ENCODE results near the gene SLC6A4. TPM values are rescaled to one million over a fixed set of nuclear protein-coding genes. Genes with fewer than 3 reads are reported as not detected.
"Not testable (repeated sequence)": the region's sequence is repeated elsewhere in the genome, so short reads cannot be mapped to it uniquely, and the experiment has no call there.

SLC6A4 gene
- total RNA-seq, 1 donor from 2014 or later, result 140 TPM

GRCh38 chr17:30230596-30231125 lies 4.8 kb downstream of the SLC6A4 start:
- no peak for TF ChIP-seq CTCF (IDR thresholded peaks at IDR 0.05)
- peaks cover 7% of the 10 kb centered on the region for H3K4me1 ChIP-seq
- H3K4me3 ChIP-seq, result no peak overlapping the region
- intact Hi-C loops (cut with DNase I), result no loop called here
- ATAC-seq (no peak), DNase-seq (no peak)
- H3K27ac ChIP-seq, result no peak overlapping the region
- H3K36me3 ChIP-seq, result no peaks in the 10 kb centered on the region
- no peaks in the 10 kb centered on the region for H3K9me3 ChIP-seq
- H3K27me3 ChIP-seq (ENCODE audit: low read depth), result peaks cover 10% of the 10 kb centered on the region

GRCh38 chr17:30230009-30230408 lies 5.5 kb downstream of the SLC6A4 start:
- H3K4me3 ChIP-seq; intact Hi-C loops (cut with DNase I); H3K4me1 ChIP-seq; H3K9me3 ChIP-seq; H3K27ac ChIP-seq; DNase-seq; H3K27me3 ChIP-seq (ENCODE audit: low read depth); ATAC-seq; H3K36me3 ChIP-seq: not testable (repeated sequence)

DNA sequence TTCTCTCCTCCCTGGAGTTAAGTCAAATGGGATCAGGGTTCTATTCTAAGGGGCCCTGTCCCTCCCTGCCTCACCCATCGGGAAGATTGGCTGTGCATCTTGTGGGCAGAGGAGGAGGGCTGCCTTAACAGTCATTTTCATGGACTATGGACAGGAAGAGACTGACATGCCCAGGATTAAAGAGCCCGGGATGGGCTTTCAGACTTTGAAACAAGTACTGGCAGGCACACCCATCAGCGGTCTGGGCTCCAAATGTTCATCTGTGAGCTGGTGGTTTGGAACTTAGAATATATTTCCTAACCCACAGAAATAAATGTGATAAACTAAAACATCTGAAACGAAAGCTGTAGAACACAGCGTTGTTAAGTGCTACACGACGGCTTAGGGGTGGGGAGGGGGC lies 6.5 kb downstream of the SLC6A4 start:
- DNase-seq, result no peak
- no peak overlapping the region for H3K4me3 ChIP-seq
- no peaks in the 10 kb centered on the region for H3K27me3 ChIP-seq (ENCODE audit: low read depth)
- ATAC-seq, result no peak
- H3K9me3 ChIP-seq, result no peaks in the 10 kb centered on the region
- TF ChIP-seq CTCF (IDR thresholded peaks at IDR 0.05), result no peak
- intact Hi-C loops (cut with DNase I), result no loop called here
- no peak overlapping the region for H3K27ac ChIP-seq
- no peaks in the 10 kb centered on the region for H3K4me1 ChIP-seq
- no peaks in the 10 kb centered on the region for H3K36me3 ChIP-seq

GRCh38 chr17:30228011-30228410 lies 7.5 kb downstream of the SLC6A4 start:
- intact Hi-C loops (cut with DNase I), result no loop called here
- no peak overlapping the region for H3K4me3 ChIP-seq
- no peak for ATAC-seq

GRCh38 chr17:30226878-30227277 lies 8.6 kb downstream of the SLC6A4 start:
- DNase-seq, result no peak
- TF ChIP-seq CTCF (IDR thresholded peaks at IDR 0.05), result no peak
- Histone ChIP-seq H3K27me3 (ENCODE audit: low read depth) (no peaks in the 10 kb centered on the region), H3K27ac (no peak overlapping the region), H3K4me3 (no peak overlapping the region), H3K4me1 (no peaks in the 10 kb centered on the region), H3K36me3 (no peaks in the 10 kb centered on the region), H3K9me3 (no peaks in the 10 kb centered on the region)
- intact Hi-C loops (cut with DNase I), result no loop called here
- no peak for ATAC-seq

More at GRCh38 chr17:30228011-30228410, 7.5 kb downstream of the SLC6A4 start:
- Histone ChIP-seq H3K27me3 (ENCODE audit: low read depth) (no peaks in the 10 kb centered on the region), H3K36me3 (no peaks in the 10 kb centered on the region), H3K4me1 (no peaks in the 10 kb centered on the region), H3K9me3 (no peaks in the 10 kb centered on the region), H3K27ac (no peak overlapping the region)
- no peak for TF ChIP-seq CTCF (IDR thresholded peaks at IDR 0.05)
- no peak for DNase-seq

GRCh38 chr17:30225919-30226553 lies 9.5 kb downstream of the SLC6A4 start:
- H3K9me3 ChIP-seq, result no peaks in the 10 kb centered on the region
- no peaks in the 10 kb centered on the region for H3K27me3 ChIP-seq (ENCODE audit: low read depth)
- ATAC-seq, result no peak
- no peak overlapping the region for H3K27ac ChIP-seq
- intact Hi-C loops (cut with DNase I), result no loop called here
- no peaks in the 10 kb centered on the region for H3K36me3 ChIP-seq
- no peaks in the 10 kb centered on the region for H3K4me1 ChIP-seq
- no peak for TF ChIP-seq CTCF (IDR thresholded peaks at IDR 0.05)
- H3K4me3 ChIP-seq, result no peak overlapping the region
- DNase-seq, result no peak
